Keratinocyte (primary cell): ENCODE data around the gene CUX1.

Source experiments
- EZH2 ChIP-seq: IDR thresholded peaks from one replicate; pipeline ENCODE4 v1.6.1; 2012; ENCODE audit warnings: inconsistent platforms, mild to moderate bottlenecking, low read length, moderate library complexity
- TF ChIP-seq, protein P1 (sequence below), 3 experiments: IDR thresholded peaks in 1 of 3; conservative IDR thresholded peaks in 1 of 3; optimal IDR thresholded peaks in 1 of 3; 2 replicates in 2 of 3; 3 replicates in 1 of 3; pipeline versions ENCODE3 to v1.5.1; 2011; ENCODE audit warnings: low read length in 3 of 3, mild to moderate bottlenecking in 3 of 3, moderate library complexity in 2 of 3, control low read depth in 1 of 3, inconsistent platforms in 1 of 3; ENCODE audit not compliant: insufficient read depth in 2 of 3; ENCODE audit errors: extremely low read depth in 1 of 3

DNA sequence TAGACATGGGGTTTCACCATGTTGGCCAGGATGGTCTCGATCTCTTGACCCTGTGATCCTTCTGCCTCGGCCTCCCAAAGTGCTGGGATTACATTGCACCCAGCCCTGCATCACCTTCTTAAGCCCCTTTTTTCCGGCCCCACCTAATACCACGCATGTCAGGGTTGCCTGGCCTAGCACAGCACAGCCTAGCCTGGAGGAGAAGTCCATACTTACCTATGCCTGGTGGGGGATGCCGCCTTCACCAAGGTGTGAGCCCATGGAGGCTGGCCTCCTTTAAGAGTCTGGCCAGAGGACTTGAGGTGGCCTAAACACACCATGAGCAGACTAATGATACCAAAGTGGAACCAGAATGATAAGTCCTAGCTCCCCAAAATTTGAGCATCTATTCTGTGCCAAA, 22.0 kb upstream of the CUX1 start:
- TF ChIP-seq EZH2, result no peak
- TF ChIP-seq, protein P1, sequence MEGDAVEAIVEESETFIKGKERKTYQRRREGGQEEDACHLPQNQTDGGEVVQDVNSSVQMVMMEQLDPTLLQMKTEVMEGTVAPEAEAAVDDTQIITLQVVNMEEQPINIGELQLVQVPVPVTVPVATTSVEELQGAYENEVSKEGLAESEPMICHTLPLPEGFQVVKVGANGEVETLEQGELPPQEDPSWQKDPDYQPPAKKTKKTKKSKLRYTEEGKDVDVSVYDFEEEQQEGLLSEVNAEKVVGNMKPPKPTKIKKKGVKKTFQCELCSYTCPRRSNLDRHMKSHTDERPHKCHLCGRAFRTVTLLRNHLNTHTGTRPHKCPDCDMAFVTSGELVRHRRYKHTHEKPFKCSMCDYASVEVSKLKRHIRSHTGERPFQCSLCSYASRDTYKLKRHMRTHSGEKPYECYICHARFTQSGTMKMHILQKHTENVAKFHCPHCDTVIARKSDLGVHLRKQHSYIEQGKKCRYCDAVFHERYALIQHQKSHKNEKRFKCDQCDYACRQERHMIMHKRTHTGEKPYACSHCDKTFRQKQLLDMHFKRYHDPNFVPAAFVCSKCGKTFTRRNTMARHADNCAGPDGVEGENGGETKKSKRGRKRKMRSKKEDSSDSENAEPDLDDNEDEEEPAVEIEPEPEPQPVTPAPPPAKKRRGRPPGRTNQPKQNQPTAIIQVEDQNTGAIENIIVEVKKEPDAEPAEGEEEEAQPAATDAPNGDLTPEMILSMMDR (optimal IDR thresholded peaks at IDR 0.05 in 1 of 3, IDR thresholded peaks at IDR 0.05 in 1 of 3, conservative IDR thresholded peaks at IDR 0.05 in 1 of 3; ENCODE audit: extremely low read depth in 1 of 3, insufficient read depth in 2 of 3, low read length in 3 of 3), result no peak
